CD4-positive, alpha-beta T cell (primary cell): ENCODE data around the gene ZNRF3. TPM values are rescaled to one million over a fixed set of nuclear protein-coding genes. Genes with fewer than 3 reads are reported as not detected.

Experiments used
- ATAC-seq: fragments of 200-7000 bp; cut with Tn5 transposase; one replicate; pipeline ENCODE4 v1.10.0; 2022; ENCODE audit warnings: mild to moderate bottlenecking; ENCODE audit not compliant: poor library complexity
- CTCF ChIA-PET: fragments of 350-600 bp; sonication (Branson Sonifier 250); formaldehyde crosslinking; loops from one replicate; lab custom pipeline; 2021; ENCODE audit warnings: antibody characterized with exemption, inconsistent platforms; lab: Charles Lee
- POLR2A ChIA-PET: fragments of 350-600 bp; sonication (Branson Sonifier 250); formaldehyde crosslinking; loops from one replicate; lab custom pipeline; 2021; ENCODE audit warnings: antibody characterized with exemption, inconsistent platforms; lab: Charles Lee
- DNase-seq, 14 experiments: peaks; one replicate each; pipeline ENCODE4 v3.0.0-alpha.2; 2013 to 2020; ENCODE audit warnings: mixed read lengths in 2 of 14
- H3K27ac ChIP-seq, 2 donors: one replicate each; pipeline versions ENCODE4 v1.5.1 to v1.7.0; 2013; ENCODE audit warnings: low read length in 2 of 2, low read depth in 1 of 2, mild to moderate bottlenecking in 1 of 2
- H3K27me3 ChIP-seq, 2 experiments: 1 replicate in 1 of 2; 2 replicates in 1 of 2; pipeline versions ENCODE4 v1.6.1 to v1.7.0; 2013; ENCODE audit warnings: low read length in 2 of 2, control low read depth in 1 of 2, mild to moderate bottlenecking in 1 of 2, moderate library complexity in 1 of 2; ENCODE audit not compliant: insufficient read depth in 2 of 2, control insufficient read depth in 1 of 2
- H3K36me3 ChIP-seq: one replicate; pipeline ENCODE4 v1.6.1; 2013; ENCODE audit warnings: low read length, control low read depth; ENCODE audit not compliant: insufficient read depth
- H3K4me1 ChIP-seq: one replicate; pipeline ENCODE4 v1.6.1; 2013; ENCODE audit warnings: low read length, control low read depth; ENCODE audit not compliant: insufficient read depth
- H3K4me3 ChIP-seq: one replicate; pipeline ENCODE4 v1.5.1; 2013; ENCODE audit warnings: mild to moderate bottlenecking, low read length, moderate library complexity
- H3K9me3 ChIP-seq, 2 experiments: 1 replicate in 1 of 2; 2 replicates in 1 of 2; pipeline versions ENCODE4 v1.6.1 to v1.7.0; 2013; ENCODE audit warnings: low read length in 2 of 2, mild to moderate bottlenecking in 2 of 2, control low read depth in 1 of 2, moderate library complexity in 1 of 2; ENCODE audit not compliant: control insufficient read depth in 1 of 2, insufficient read depth in 1 of 2
- H3K27ac Mint-ChIP-seq: one replicate; pipeline ENCODE4 v1.8.0; 2020; ENCODE audit warnings: mixed read lengths
- H3K27me3 Mint-ChIP-seq: one replicate; pipeline ENCODE4 v1.8.0; 2021; ENCODE audit warnings: mixed read lengths
- H3K36me3 Mint-ChIP-seq: one replicate; pipeline ENCODE4 v1.8.0; 2021; ENCODE audit warnings: low read depth, mixed read lengths
- H3K4me1 Mint-ChIP-seq: one replicate; pipeline ENCODE4 v1.8.0; 2021; ENCODE audit warnings: low read depth, mixed read lengths
- H3K4me3 Mint-ChIP-seq: one replicate; pipeline ENCODE4 v1.8.0; 2020; ENCODE audit warnings: mild to moderate bottlenecking, mixed read lengths
- H3K9me3 Mint-ChIP-seq: one replicate; pipeline ENCODE4 v1.8.0; 2020; ENCODE audit warnings: mixed read lengths
- CTCF ChIP-seq: fragments of 200-600 bp; IDR thresholded peaks from one replicate; pipeline ENCODE4 v1.8.0; 2022; ENCODE audit warnings: antibody characterized with exemption, mild to moderate bottlenecking
- intact Hi-C, 2 experiments: fragments of 100-400 bp; cut with DNase I in 1 of 2; cut with micrococcal nuclease in 1 of 2; formaldehyde crosslinking; loops; one replicate each; pipeline versions ENCODE4 v1.15.1 to v1.9.0; 2023 to 2025; cut with DNase I, micrococcal nuclease
- total RNA-seq, 174 experiments: library from RNA in 2 of 174; stranded (reverse) in 2 of 174; gene quantifications; one replicate each; pipeline ENCODE4 v1.2.3 and lab custom pipeline; 2021 to 2026

ZNRF3 gene
- total RNA-seq, 2 experiments from 2014 or later: 0.38 to 0.61 TPM

- Mint-ChIP-seq H3K36me3 (no peaks in the 10 kb centered on the region), H3K27ac (no peak overlapping the region), H3K4me3 (no peak overlapping the region), H3K4me1 (no peaks in the 10 kb centered on the region), H3K27me3 (peaks cover 35% of the 10 kb centered on the region), H3K9me3 (no peaks in the 10 kb centered on the region)
- ATAC-seq: no peak
- CTCF ChIA-PET: no interaction called here
- H3K4me1 ChIP-seq: no peaks in the 10 kb centered on the region
- no peak for TF ChIP-seq CTCF
- H3K27ac ChIP-seq: no peak overlapping the region
- intact Hi-C loops: no loop called here
- no peaks in the 10 kb centered on the region for H3K36me3 ChIP-seq
- no peak for DNase-seq
- H3K9me3 ChIP-seq: no peaks in the 10 kb centered on the region
- POLR2A ChIA-PET: no interaction called here
- no peak overlapping the region for H3K4me3 ChIP-seq
- H3K27me3 ChIP-seq: peaks cover 0 to 3% of the 10 kb centered on the region in 2 experiments
These were observed 125.8 kb downstream of the ZNRF3 start for GRCh38 chr22:29009148-29009547.

- Mint-ChIP-seq H3K36me3 (no peaks in the 10 kb centered on the region), H3K4me1 (no peaks in the 10 kb centered on the region), H3K27ac (no peak overlapping the region), H3K27me3 (peaks cover 27% of the 10 kb centered on the region), H3K9me3 (no peaks in the 10 kb centered on the region), H3K4me3 (no peak overlapping the region)
- POLR2A ChIA-PET: no interaction called here
- no peak overlapping the region for H3K27ac ChIP-seq
- no peak for ATAC-seq
- TF ChIP-seq CTCF: no peak
- H3K36me3 ChIP-seq: no peaks in the 10 kb centered on the region
- CTCF ChIA-PET: interaction anchor here (0.5 kb wide), 1 partner anchor 28 kb away, joined by 3 read pairs; no protein-coding TSS in a partner anchor
- no peaks in the 10 kb centered on the region for H3K9me3 ChIP-seq
- H3K27me3 ChIP-seq: peaks cover 0 to 4% of the 10 kb centered on the region in 2 experiments
- H3K4me1 ChIP-seq: peaks cover 3% of the 10 kb centered on the region
- no peak for DNase-seq
- intact Hi-C loops: no loop called here
- H3K4me3 ChIP-seq: no peak overlapping the region
These were observed 128.1 kb downstream of the ZNRF3 start for GRCh38 chr22:29011240-29012100.

GRCh38 chr22:29012101-29012433 is 128.7 kb downstream of the ZNRF3 start:
- Mint-ChIP-seq H3K27ac (no peak overlapping the region), H3K4me1 (no peaks in the 10 kb centered on the region), H3K4me3 (no peak overlapping the region), H3K27me3 (peaks cover 27% of the 10 kb centered on the region), H3K36me3 (no peaks in the 10 kb centered on the region), H3K9me3 (no peaks in the 10 kb centered on the region)
- peaks cover 3% of the 10 kb centered on the region for H3K4me1 ChIP-seq
- DNase-seq: no peak
- POLR2A ChIA-PET: no interaction called here
- peaks cover 0 to 4% of the 10 kb centered on the region in 2 experiments for H3K27me3 ChIP-seq
- no peak for TF ChIP-seq CTCF
- H3K36me3 ChIP-seq: no peaks in the 10 kb centered on the region
- ATAC-seq: no peak
- H3K4me3 ChIP-seq: no peak overlapping the region
- intact Hi-C loops: no loop called here
- CTCF ChIA-PET: interaction anchor here (0.5 kb wide), 1 partner anchor 28 kb away, joined by 3 read pairs; no protein-coding TSS in a partner anchor
- H3K27ac ChIP-seq: no peak overlapping the region
- H3K9me3 ChIP-seq: no peaks in the 10 kb centered on the region
